ENCODE measurements around the gene ZNF654. TPM values are rescaled to one million over a fixed set of nuclear protein-coding genes. Genes with fewer than 3 reads are reported as not detected.

ZNF654 gene
- total RNA-seq, 2 experiments from 2014 or later, result 16.2 to 17.2 TPM

- peaks cover 10% of the 10 kb centered on the region for H3K4me1 Mint-ChIP-seq
- H3K27me3 Mint-ChIP-seq, result no peaks in the 10 kb centered on the region
- H3K9me3 Mint-ChIP-seq, result no peaks in the 10 kb centered on the region
Measured at GRCh38 chr3:88040529-88040928, 18.5 kb upstream of the ZNF654 start.

GRCh38 chr3:88041005-88041404 is 18.1 kb upstream of the ZNF654 start:
- Mint-ChIP-seq H3K36me3 (no peaks in the 10 kb centered on the region), H3K4me3 (no peak overlapping the region), H3K9me3 (no peaks in the 10 kb centered on the region), H3K27me3 (no peaks in the 10 kb centered on the region), H3K4me1 (peaks cover 10% of the 10 kb centered on the region), H3K27ac (no peak overlapping the region)
- DNase-seq, result no peak

More at GRCh38 chr3:88040529-88040928, 18.5 kb upstream of the ZNF654 start:
- H3K4me3 Mint-ChIP-seq, result no peak overlapping the region
- DNase-seq, result no peak
- no peak overlapping the region for H3K27ac Mint-ChIP-seq
- H3K36me3 Mint-ChIP-seq, result no peaks in the 10 kb centered on the region

- Mint-ChIP-seq H3K4me3 (no peak overlapping the region), H3K36me3 (no peaks in the 10 kb centered on the region), H3K4me1 (peaks cover 16% of the 10 kb centered on the region), H3K27me3 (no peaks in the 10 kb centered on the region), H3K27ac (no peak overlapping the region), H3K9me3 (no peaks in the 10 kb centered on the region)
- no peak for DNase-seq
Measured at GRCh38 chr3:88044411-88044810, 14.6 kb upstream of the ZNF654 start.

GRCh38 chr3:88046766-88047165 is 12.3 kb upstream of the ZNF654 start:
- Mint-ChIP-seq H3K36me3 (peaks cover 2% of the 10 kb centered on the region), H3K27ac (no peak overlapping the region), H3K4me3 (no peak overlapping the region), H3K4me1 (peaks cover 16% of the 10 kb centered on the region), H3K27me3 (no peaks in the 10 kb centered on the region), H3K9me3 (no peaks in the 10 kb centered on the region)
- no peak for DNase-seq

GRCh38 chr3:88057630-88058305 is 1.3 kb upstream of the ZNF654 start:
- Mint-ChIP-seq H3K36me3 (peaks cover 36% of the 10 kb centered on the region), H3K4me1 (peaks cover 41% of the 10 kb centered on the region), H3K27ac (peak overlapping the region; percentile 89), H3K9me3 (no peaks in the 10 kb centered on the region), H3K4me3 (peak overlapping the region; percentile 92), H3K27me3 (no peaks in the 10 kb centered on the region)
- no peak for DNase-seq

GRCh38 chr3:88058306-88058580 is 812 bp upstream of the ZNF654 start:
- peaks cover 36% of the 10 kb centered on the region for H3K36me3 Mint-ChIP-seq
- DNase-seq, result no peak
- peak overlapping the region; percentile 92 for H3K4me3 Mint-ChIP-seq
- H3K9me3 Mint-ChIP-seq, result no peaks in the 10 kb centered on the region
- H3K27me3 Mint-ChIP-seq, result no peaks in the 10 kb centered on the region
- H3K4me1 Mint-ChIP-seq, result peaks cover 45% of the 10 kb centered on the region
- H3K27ac Mint-ChIP-seq, result peak overlapping the region; percentile 97

GRCh38 chr3:88059380-88060170 is 520 bp downstream of the ZNF654 start:
- Mint-ChIP-seq H3K9me3 (no peaks in the 10 kb centered on the region), H3K27ac (peak overlapping the region; percentile 85), H3K4me3 (peak overlapping the region; percentile 92), H3K4me1 (peaks cover 50% of the 10 kb centered on the region), H3K36me3 (peaks cover 29% of the 10 kb centered on the region), H3K27me3 (no peaks in the 10 kb centered on the region)
- no peak for DNase-seq

- H3K4me3 Mint-ChIP-seq, result peak overlapping the region; percentile 27
- no peak overlapping the region for H3K27ac Mint-ChIP-seq
- peaks cover 40% of the 10 kb centered on the region for H3K4me1 Mint-ChIP-seq
- H3K9me3 Mint-ChIP-seq, result no peaks in the 10 kb centered on the region
- peaks cover 24% of the 10 kb centered on the region for H3K36me3 Mint-ChIP-seq
- DNase-seq, result no peak
- no peaks in the 10 kb centered on the region for H3K27me3 Mint-ChIP-seq
Measured at GRCh38 chr3:88061746-88062145, 2.7 kb downstream of the ZNF654 start.

GRCh38 chr3:88075072-88075471 is 16.0 kb downstream of the ZNF654 start:
- peaks cover 31% of the 10 kb centered on the region for H3K36me3 Mint-ChIP-seq
- H3K4me1 Mint-ChIP-seq, result peaks cover 35% of the 10 kb centered on the region
- no peak overlapping the region for H3K4me3 Mint-ChIP-seq
- H3K9me3 Mint-ChIP-seq, result peaks cover 12% of the 10 kb centered on the region
- no peak overlapping the region for H3K27ac Mint-ChIP-seq
- DNase-seq, result no peak
- H3K27me3 Mint-ChIP-seq, result no peaks in the 10 kb centered on the region

GRCh38 chr3:88075497-88075896 is 16.4 kb downstream of the ZNF654 start:
- Mint-ChIP-seq H3K27me3 (no peaks in the 10 kb centered on the region), H3K4me1 (peaks cover 35% of the 10 kb centered on the region), H3K27ac (no peak overlapping the region), H3K9me3 (peaks cover 11% of the 10 kb centered on the region), H3K4me3 (no peak overlapping the region), H3K36me3 (peaks cover 30% of the 10 kb centered on the region)
- no peak for DNase-seq

GRCh38 chr3:88076712-88077111 is 17.7 kb downstream of the ZNF654 start:
- Mint-ChIP-seq H3K4me3 (no peak overlapping the region), H3K27me3 (no peaks in the 10 kb centered on the region), H3K9me3 (peaks cover 4% of the 10 kb centered on the region), H3K27ac (no peak overlapping the region), H3K36me3 (peaks cover 26% of the 10 kb centered on the region), H3K4me1 (peaks cover 41% of the 10 kb centered on the region)
- no peak for DNase-seq

GRCh38 chr3:88078932-88079331 is 19.9 kb downstream of the ZNF654 start:
- no peaks in the 10 kb centered on the region for H3K9me3 Mint-ChIP-seq
- H3K4me1 Mint-ChIP-seq, result peaks cover 43% of the 10 kb centered on the region
- no peaks in the 10 kb centered on the region for H3K27me3 Mint-ChIP-seq
- H3K36me3 Mint-ChIP-seq, result peaks cover 16% of the 10 kb centered on the region
- no peak for DNase-seq
- no peak overlapping the region for H3K4me3 Mint-ChIP-seq
- no peak overlapping the region for H3K27ac Mint-ChIP-seq

GRCh38 chr3:88082854-88083253 is 23.8 kb downstream of the ZNF654 start:
- H3K27ac Mint-ChIP-seq, result no peak overlapping the region
- no peak for DNase-seq
- no peaks in the 10 kb centered on the region for H3K9me3 Mint-ChIP-seq
- H3K27me3 Mint-ChIP-seq, result no peaks in the 10 kb centered on the region
- H3K36me3 Mint-ChIP-seq, result peaks cover 19% of the 10 kb centered on the region
- peaks cover 34% of the 10 kb centered on the region for H3K4me1 Mint-ChIP-seq
- H3K4me3 Mint-ChIP-seq, result no peak overlapping the region

- peaks cover 24% of the 10 kb centered on the region for H3K4me1 Mint-ChIP-seq
- no peak overlapping the region for H3K4me3 Mint-ChIP-seq
- DNase-seq, result no peak
- H3K27ac Mint-ChIP-seq, result no peak overlapping the region
- H3K9me3 Mint-ChIP-seq, result no peaks in the 10 kb centered on the region
- peaks cover 19% of the 10 kb centered on the region for H3K36me3 Mint-ChIP-seq
- H3K27me3 Mint-ChIP-seq, result no peaks in the 10 kb centered on the region
Measured at GRCh38 chr3:88084097-88084501, 25.0 kb downstream of the ZNF654 start.

GRCh38 chr3:88090681-88091080 is 31.6 kb downstream of the ZNF654 start:
- peaks cover 47% of the 10 kb centered on the region for H3K36me3 Mint-ChIP-seq
- H3K4me3 Mint-ChIP-seq, result no peak overlapping the region
- H3K9me3 Mint-ChIP-seq, result peaks cover 4% of the 10 kb centered on the region
- H3K4me1 Mint-ChIP-seq, result peaks cover 2% of the 10 kb centered on the region
- no peaks in the 10 kb centered on the region for H3K27me3 Mint-ChIP-seq
- H3K27ac Mint-ChIP-seq, result no peak overlapping the region
- no peak for DNase-seq

- no peaks in the 10 kb centered on the region for H3K27me3 Mint-ChIP-seq
- peaks cover 8% of the 10 kb centered on the region for H3K9me3 Mint-ChIP-seq
- no peak for DNase-seq
- peaks cover 58% of the 10 kb centered on the region for H3K36me3 Mint-ChIP-seq
- no peak overlapping the region for H3K27ac Mint-ChIP-seq
- H3K4me1 Mint-ChIP-seq, result peaks cover 9% of the 10 kb centered on the region
- H3K4me3 Mint-ChIP-seq, result no peak overlapping the region
Measured at GRCh38 chr3:88092270-88092669, 33.2 kb downstream of the ZNF654 start.

Data from activated naive CD8-positive, alpha-beta T cell treated with anti-CD3 and anti-CD28 coated beads for 36 hours (primary cell).